RWPE1 (cell line): ENCODE measurements around the gene LBR.

Experiments used
- CTCF ChIA-PET: fragments of 350-600 bp; sonication (Branson Sonifier 250); formaldehyde crosslinking; extraction: SDS; loops from one replicate; lab custom pipeline; 2021; lab: Yijun Ruan, JAX
- POLR2A ChIA-PET: fragments of 400-600 bp; formaldehyde crosslinking; extraction: SDS; loops from one replicate; lab custom pipeline; 2020; ENCODE audit warnings: antibody characterized with exemption; ENCODE audit not compliant: low non-redundant PET; lab: Yijun Ruan, JAX
- DNase-seq: peaks from one replicate; pipeline ENCODE4 v3.0.0; 2012; ENCODE audit warnings: low spot score
- H3K27ac ChIP-seq: fragments of 450-650 bp; 2 replicates; pipeline ENCODE4 v1.5.1; 2017
- CTCF ChIP-seq: fragments of 450-650 bp; conservative IDR thresholded peaks from 2 replicates; pipeline ENCODE4 v1.5.1; 2017; ENCODE audit warnings: low read depth, mild to moderate bottlenecking

LBR gene

GRCh38 chr1:225412321-225412720 lies 15.5 kb downstream of the LBR start:
- ChIA-PET CTCF (no interaction called here), POLR2A (no interaction called here)
- TF ChIP-seq CTCF, result no peak
- no peak overlapping the region for H3K27ac ChIP-seq
- no peak for DNase-seq

- CTCF ChIA-PET, result no interaction called here
- no peak for TF ChIP-seq CTCF
- POLR2A ChIA-PET, result no interaction called here
- no peak for DNase-seq
- no peak overlapping the region for H3K27ac ChIP-seq
Measured at GRCh38 chr1:225410036-225410435, 17.8 kb downstream of the LBR start.

GRCh38 chr1:225409051-225409450 lies 18.8 kb downstream of the LBR start:
- H3K27ac ChIP-seq, result no peak overlapping the region
- ChIA-PET POLR2A (no interaction called here), CTCF (no interaction called here)
- TF ChIP-seq CTCF, result no peak
- no peak for DNase-seq

- ChIA-PET CTCF (no interaction called here), POLR2A (no interaction called here)
- TF ChIP-seq CTCF, result no peak
- H3K27ac ChIP-seq, result no peak overlapping the region
- no peak for DNase-seq
Measured at GRCh38 chr1:225408249-225408648, 19.6 kb downstream of the LBR start.

GRCh38 chr1:225407755-225408154 lies 20.1 kb downstream of the LBR start:
- no peak for DNase-seq
- TF ChIP-seq CTCF, result no peak
- ChIA-PET POLR2A (no interaction called here), CTCF (no interaction called here)
- no peak overlapping the region for H3K27ac ChIP-seq

GRCh38 chr1:225406976-225407725 lies 20.7 kb downstream of the LBR start:
- no peak overlapping the region for H3K27ac ChIP-seq
- ChIA-PET POLR2A (no interaction called here), CTCF (interaction anchor here (0.9 kb wide), 1 partner anchor 68 kb away, joined by 3 read pairs; no protein-coding TSS in a partner anchor)
- no peak for TF ChIP-seq CTCF
- no peak for DNase-seq
